HepG2 (cell line): ENCODE data around the gene ZNF32. TPM values are rescaled to one million over a fixed set of nuclear protein-coding genes. Genes with fewer than 3 reads are reported as not detected.
"Not testable (repeated sequence)": the region's sequence is repeated elsewhere in the genome, so short reads cannot be mapped to it uniquely, and the experiment has no call there.

ENCODE experiments used
- ATAC-seq: fragments of 200-7000 bp; cut with Tn5 transposase; 3 replicates; pipeline ENCODE4 v1.9.1; 2020; ENCODE audit warnings: mild to moderate bottlenecking, moderate library complexity
- BruUV-seq: library from RNA; stranded (reverse); fragments of 400-500 nt; replicated peaks from 2 replicates; lab custom pipeline; 2021; lab: Mats Ljungman, UMichigan
- CTCF ChIA-PET: fragments of 300-600 bp; formaldehyde crosslinking; extraction: SDS; loops from one replicate; lab custom pipeline; 2021; ENCODE audit warnings: low total read pairs, inconsistent platforms, low intra/inter-chr PET ratio; lab: Yijun Ruan, JAX
- POLR2A ChIA-PET: fragments of 350-600 bp; sonication (Branson Sonifier 250); formaldehyde crosslinking; loops from one replicate; lab custom pipeline; 2020; ENCODE audit warnings: antibody characterized with exemption, inconsistent platforms; lab: Yijun Ruan, JAX
- DNase-seq: peaks from one replicate; pipeline ENCODE4 v3.0.0-alpha.2; 2015; ENCODE audit warnings: low spot score
- FAIRE-seq: peaks from 3 replicates; lab custom pipeline; 2011; peaks lifted over from hg19 to GRCh38; lab: Jason Lieb, UNC
- H2AFZ ChIP-seq: one replicate; pipeline ENCODE4 v1.6.1; 2011; ENCODE audit warnings: low read length, inconsistent platforms
- H3K27ac ChIP-seq: fragments of 300-600 bp; 3 replicates; pipeline ENCODE4 v1.8.0; 2011; ENCODE audit warnings: mixed run types, mild to moderate bottlenecking, mixed read lengths, low read length, inconsistent platforms; ENCODE audit not compliant: insufficient read depth; ENCODE audit errors: extremely low read length
- H3K27me3 ChIP-seq, 2 experiments: fragments of 200-600 bp in 1 of 2; 2 replicates in 1 of 2; 3 replicates in 1 of 2; pipeline versions ENCODE4 v1.6.0 to v1.8.0; 2011; ENCODE audit warnings: low read length in 2 of 2, mild to moderate bottlenecking in 2 of 2, moderate library complexity in 2 of 2, inconsistent platforms in 1 of 2; ENCODE audit not compliant: insufficient read depth in 2 of 2, control insufficient read depth in 1 of 2
- H3K36me3 ChIP-seq, 2 experiments: fragments of 200-600 bp in 1 of 2; replicated peaks in 1 of 2; 2 replicates in 1 of 2; 3 replicates in 1 of 2; pipeline versions ENCODE4 v1.5.1 to v1.8.0; 2011; ENCODE audit warnings: low read length in 2 of 2, inconsistent platforms in 1 of 2; ENCODE audit not compliant: insufficient read depth in 2 of 2, control insufficient read depth in 1 of 2
- H3K4me1 ChIP-seq: 2 replicates; pipeline ENCODE4 v1.5.1; 2012; ENCODE audit warnings: low read length, inconsistent platforms; ENCODE audit not compliant: insufficient read depth
- H3K4me2 ChIP-seq: 2 replicates; pipeline ENCODE4 v1.6.0; 2011; ENCODE audit warnings: low read depth, low read length, inconsistent platforms
- H3K4me3 ChIP-seq, 3 experiments: fragments of 200-600 bp in 1 of 3; sonication (generic), shearing (Covaris generic) in 1 of 3; replicated peaks in 1 of 3; 2 replicates each; pipeline ENCODE4 v1.5.1; 2011 to 2016; ENCODE audit warnings: low read length in 3 of 3, inconsistent platforms in 2 of 3, low read depth in 2 of 3, mild to moderate bottlenecking in 2 of 3, control low read depth in 1 of 3, mixed read lengths in 1 of 3; ENCODE audit not compliant: insufficient read depth in 1 of 3
- H3K79me2 ChIP-seq: one replicate; pipeline ENCODE4 v1.6.1; 2011; ENCODE audit warnings: low read length, inconsistent platforms; ENCODE audit not compliant: insufficient read depth
- H3K9ac ChIP-seq: 2 replicates; pipeline ENCODE4 v1.6.0; 2011; ENCODE audit warnings: mild to moderate bottlenecking, low read depth, low read length, inconsistent platforms; ENCODE audit not compliant: insufficient read depth
- H3K9me3 ChIP-seq: 2 replicates; pipeline ENCODE4 v1.5.1; 2012; ENCODE audit warnings: mild to moderate bottlenecking, low read length
- H4K20me1 ChIP-seq: 2 replicates; pipeline ENCODE4 v1.6.0; 2011; ENCODE audit warnings: inconsistent platforms, mild to moderate bottlenecking, low read length, moderate library complexity; ENCODE audit not compliant: insufficient read depth
- KAT7 ChIP-seq: IDR thresholded peaks from 2 replicates; pipeline ENCODE4 v1.6.1; 2018; ENCODE audit warnings: borderline replicate concordance, missing compliant biosample characterization
- RFX3 ChIP-seq: IDR thresholded peaks from 2 replicates; pipeline ENCODE4 v1.6.1; 2016; ENCODE audit warnings: missing biosample characterization, missing genetic modification reagents
- ZNF678 ChIP-seq: sonication (generic); formaldehyde crosslinking; IDR thresholded peaks from 2 replicates; pipeline ENCODE4 v1.4.0; 2020; ENCODE audit warnings: mild to moderate bottlenecking, missing genetic modification reagents
- WGBS: methylation state at CpG from one replicate; pipeline ENCODE4 v1.1.6; 2017; ENCODE audit warnings: low lambda C conversion rate; 5-methylcytosine and 5-hydroxymethylcytosine counted together
- in situ Hi-C: cut with HindIII; loops from 2 replicates; pipeline ENCODE4 v1.10.0; 2017; ENCODE audit warnings: low pct_unique_long_range_greater_than_20kb; ENCODE audit not compliant: extremely low pct_ligation_motif_present
- intact Hi-C: fragments of 100-400 bp; cut with micrococcal nuclease; formaldehyde crosslinking; loops from one replicate; pipeline ENCODE4 v1.10.0; 2022; ENCODE audit not compliant: unreplicated experiment
- polyA plus RNA-seq, 8 experiments: library from polyadenylated mRNA; depleted of rRNA in 3 of 8; stranded (reverse) in 7 of 8; unstranded in 1 of 8; fragments of >200 nt; fragmentation: Illumina TruSeq in 4 of 8; extraction: Trizol in 4 of 8; gene quantifications; 2 replicates each; pipeline versions ENCODE4 v1.2.1 to v1.2.3, GENCODE V29; 2011 to 2016; ENCODE audit warnings: low read depth in 4 of 8, missing spikeins in 1 of 8, mixed read lengths in 1 of 8; ENCODE audit not compliant: insufficient read depth in 1 of 8
- total RNA-seq, 5 experiments: library from RNA; depleted of rRNA; stranded (reverse); fragments of >200 nt; fragmentation: Illumina TruSeq; extraction: Trizol; gene quantifications; 2 replicates each; pipeline ENCODE4 v1.2.3, GENCODE V29; 2016; ENCODE audit warnings: low read depth in 1 of 5

The ZNF32 gene
- total and polyA plus RNA-seq, 2 of the 13 experiments (the other 11 are each of a cell fraction or from before 2014, with no cell fraction given) = 12.5 to 16.9 TPM

GRCh38 chr10:43640603-43641002, 8.1 kb downstream of the ZNF32 start:
- no peak overlapping the region for H2AFZ ChIP-seq
- BruUV-seq = no TSS peak
- H3K4me2 ChIP-seq = no peak overlapping the region
- no peak for ATAC-seq
- H3K4me3 ChIP-seq = no peak overlapping the region
- no peak for FAIRE-seq
- in situ Hi-C loops (no loop called here), intact Hi-C loops (no loop called here)
- TF ChIP-seq KAT7 (CRISPR knock-in tag) (no peak), ZNF678 (CRISPR knock-in tag) (no peak), RFX3 (CRISPR knock-in tag) (no peak)
- 0 out of 5 replicates have a peak, but pooled peaks cover 0 to 4% of the 10 kb centered on the region in 2 experiments for H3K36me3 ChIP-seq
- no peak for DNase-seq
- H3K9me3 ChIP-seq = no peaks in the 10 kb centered on the region
- no peaks in the 10 kb centered on the region for H4K20me1 ChIP-seq
- no peaks in the 10 kb centered on the region for H3K4me1 ChIP-seq
- no peak overlapping the region for H3K27ac ChIP-seq
- H3K27me3 ChIP-seq = no peaks in the 10 kb centered on the region; a peak in 1 of 5 replicates
- H3K9ac ChIP-seq = no peak overlapping the region
- POLR2A ChIA-PET = no interaction called here
- H3K79me2 ChIP-seq = no peaks in the 10 kb centered on the region
- CTCF ChIA-PET = no interaction called here

- CTCF ChIA-PET, H3K36me3 ChIP-seq, in situ Hi-C loops: not testable (repeated sequence)
Observed at GRCh38 chr10:43635816-43636215, 12.9 kb downstream of the ZNF32 start.

More at GRCh38 chr10:43635816-43636215, 12.9 kb downstream of the ZNF32 start:
- H4K20me1 ChIP-seq, H3K9ac ChIP-seq, H3K79me2 ChIP-seq, H3K27ac ChIP-seq, POLR2A ChIA-PET, H3K27me3 ChIP-seq, H3K9me3 ChIP-seq, DNase-seq, BruUV-seq, ATAC-seq, H2AFZ ChIP-seq, FAIRE-seq, H3K4me2 ChIP-seq, H3K4me1 ChIP-seq, intact Hi-C loops, H3K4me3 ChIP-seq: not testable (repeated sequence)
- 0% methylated on average over 1 of the region's 1 CpG for WGBS
